ENCODE data around the gene TSHZ2. TPM values are rescaled to one million over a fixed set of nuclear protein-coding genes. Genes with fewer than 3 reads are reported as not detected.

The TSHZ2 gene
- total RNA-seq, 1 donor, result 3.6 TPM

DNA sequence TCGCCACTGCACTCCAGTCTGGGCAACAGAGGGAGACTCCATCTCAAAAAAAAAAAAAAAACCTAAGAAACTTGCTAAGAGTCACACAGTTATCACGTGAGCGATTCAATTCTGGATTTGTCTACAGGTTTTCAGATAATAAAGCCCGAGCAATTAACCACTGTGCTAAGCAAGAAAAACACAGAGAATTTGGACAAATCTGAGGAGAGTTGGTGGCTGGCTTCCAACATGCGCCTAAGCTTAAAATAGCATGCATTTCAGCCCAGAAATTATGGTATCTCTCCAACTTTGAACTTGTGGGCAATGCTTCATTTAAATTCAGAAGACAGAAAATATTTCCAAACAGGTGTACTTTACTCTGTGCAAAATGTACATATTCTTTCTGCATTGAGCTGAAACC is 232.9 kb downstream of the TSHZ2 start:
- TF ChIP-seq, protein P1, sequence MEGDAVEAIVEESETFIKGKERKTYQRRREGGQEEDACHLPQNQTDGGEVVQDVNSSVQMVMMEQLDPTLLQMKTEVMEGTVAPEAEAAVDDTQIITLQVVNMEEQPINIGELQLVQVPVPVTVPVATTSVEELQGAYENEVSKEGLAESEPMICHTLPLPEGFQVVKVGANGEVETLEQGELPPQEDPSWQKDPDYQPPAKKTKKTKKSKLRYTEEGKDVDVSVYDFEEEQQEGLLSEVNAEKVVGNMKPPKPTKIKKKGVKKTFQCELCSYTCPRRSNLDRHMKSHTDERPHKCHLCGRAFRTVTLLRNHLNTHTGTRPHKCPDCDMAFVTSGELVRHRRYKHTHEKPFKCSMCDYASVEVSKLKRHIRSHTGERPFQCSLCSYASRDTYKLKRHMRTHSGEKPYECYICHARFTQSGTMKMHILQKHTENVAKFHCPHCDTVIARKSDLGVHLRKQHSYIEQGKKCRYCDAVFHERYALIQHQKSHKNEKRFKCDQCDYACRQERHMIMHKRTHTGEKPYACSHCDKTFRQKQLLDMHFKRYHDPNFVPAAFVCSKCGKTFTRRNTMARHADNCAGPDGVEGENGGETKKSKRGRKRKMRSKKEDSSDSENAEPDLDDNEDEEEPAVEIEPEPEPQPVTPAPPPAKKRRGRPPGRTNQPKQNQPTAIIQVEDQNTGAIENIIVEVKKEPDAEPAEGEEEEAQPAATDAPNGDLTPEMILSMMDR (IDR thresholded peaks at IDR 0.05; ENCODE audit: extremely low read depth, low read depth, low read length), result no peak
- no peaks in the 10 kb centered on the region for H4K20me1 ChIP-seq (ENCODE audit: insufficient read depth, low read length)
- no peaks in the 10 kb centered on the region for H3K27me3 ChIP-seq (ENCODE audit: insufficient read depth, low read length)
- H3K4me3 ChIP-seq (ENCODE audit: insufficient read depth, low read length), result no peak overlapping the region
- DNase-seq (ENCODE audit: insufficient read length, low spot score, missing footprints), result no peak
- H3K36me3 ChIP-seq (ENCODE audit: insufficient read depth, low read length), result no peaks in the 10 kb centered on the region
- H3K4me2 ChIP-seq (ENCODE audit: insufficient read depth, low read length), result no peak overlapping the region
- H3K79me2 ChIP-seq (ENCODE audit: insufficient read depth, low read length), result no peaks in the 10 kb centered on the region
- H3K27ac ChIP-seq (ENCODE audit: low read depth, low read length), result no peak overlapping the region
- no peak overlapping the region for H2AFZ ChIP-seq (ENCODE audit: low read length)
- no peaks in the 10 kb centered on the region for H3K9me3 ChIP-seq (ENCODE audit: low read depth, low read length)
- H3K4me1 ChIP-seq (ENCODE audit: insufficient read depth, low read length), result no peaks in the 10 kb centered on the region

DNA sequence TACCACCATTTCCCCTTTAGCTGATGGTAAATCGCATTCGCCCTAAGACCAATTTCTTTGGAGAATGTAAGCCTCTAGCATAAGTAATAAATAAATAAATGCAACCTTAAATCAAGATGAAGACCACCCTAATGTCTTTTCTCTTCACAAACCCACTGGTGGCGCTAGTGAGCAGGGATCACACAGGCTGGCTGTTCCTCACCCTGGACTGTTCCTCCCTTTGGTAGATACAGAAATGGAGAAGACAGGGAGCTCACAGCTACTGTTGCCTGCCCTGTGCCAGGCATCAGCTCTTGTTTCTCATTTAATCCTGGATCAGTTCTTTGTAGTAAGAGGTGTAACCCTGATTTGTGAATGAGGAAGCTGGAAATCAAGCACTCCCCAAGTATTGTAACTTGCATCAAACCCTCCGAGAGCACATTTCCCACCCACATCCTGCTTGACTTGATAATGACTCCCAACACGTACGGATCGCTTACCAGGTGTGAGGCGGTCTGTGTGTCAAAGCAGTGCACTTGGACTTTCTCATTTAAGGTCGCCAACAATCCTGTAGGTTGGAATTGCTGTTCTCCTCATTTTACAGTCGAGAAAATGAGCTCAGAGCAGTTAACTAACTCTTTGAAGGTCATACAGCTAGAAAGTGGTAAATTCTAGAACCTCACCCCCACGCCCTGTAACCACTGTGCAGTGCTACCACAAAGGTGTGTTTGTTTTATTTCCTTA is 236.1 kb downstream of the TSHZ2 start:
- Histone ChIP-seq H4K20me1 (ENCODE audit: insufficient read depth, low read length) (no peaks in the 10 kb centered on the region), H3K4me2 (ENCODE audit: insufficient read depth, low read length) (no peak overlapping the region), H3K36me3 (ENCODE audit: insufficient read depth, low read length) (no peaks in the 10 kb centered on the region), H3K4me1 (ENCODE audit: insufficient read depth, low read length) (no peaks in the 10 kb centered on the region), H2AFZ (ENCODE audit: low read length) (no peak overlapping the region), H3K79me2 (ENCODE audit: insufficient read depth, low read length) (no peaks in the 10 kb centered on the region), H3K4me3 (ENCODE audit: insufficient read depth, low read length) (no peak overlapping the region), H3K27me3 (ENCODE audit: insufficient read depth, low read length) (no peaks in the 10 kb centered on the region), H3K27ac (ENCODE audit: low read depth, low read length) (no peak overlapping the region), H3K9me3 (ENCODE audit: low read depth, low read length) (no peaks in the 10 kb centered on the region)
- TF ChIP-seq, protein P1 (IDR thresholded peaks at IDR 0.05; ENCODE audit: extremely low read depth, low read depth, low read length), result no peak
- no peak for DNase-seq (ENCODE audit: insufficient read length, low spot score, missing footprints)

DNA sequence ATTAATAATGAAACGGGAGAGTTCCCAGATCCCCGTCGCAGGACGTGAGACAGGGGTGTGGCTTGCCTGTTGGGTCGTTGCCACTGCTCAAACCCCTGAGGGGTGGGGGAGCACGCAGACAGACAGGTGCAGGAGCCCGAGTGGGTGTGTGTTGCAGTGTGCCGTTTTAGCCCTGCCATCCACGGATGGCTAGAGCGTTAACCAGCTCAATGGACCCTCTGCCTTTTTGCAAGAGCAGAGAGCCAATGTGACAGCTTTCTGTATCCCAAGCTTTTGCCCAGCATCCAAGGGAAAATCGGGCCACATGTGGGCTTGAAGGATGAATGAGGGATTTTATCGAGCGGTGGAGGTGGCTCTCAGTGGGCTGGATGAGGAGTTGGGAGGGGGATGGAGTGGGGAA is 237.9 kb downstream of the TSHZ2 start:
- H3K36me3 ChIP-seq (ENCODE audit: insufficient read depth, low read length), result no peaks in the 10 kb centered on the region
- no peak overlapping the region for H3K4me2 ChIP-seq (ENCODE audit: insufficient read depth, low read length)
- H3K27me3 ChIP-seq (ENCODE audit: insufficient read depth, low read length), result no peaks in the 10 kb centered on the region
- H4K20me1 ChIP-seq (ENCODE audit: insufficient read depth, low read length), result no peaks in the 10 kb centered on the region
- H3K4me1 ChIP-seq (ENCODE audit: insufficient read depth, low read length), result no peaks in the 10 kb centered on the region
- H3K9me3 ChIP-seq (ENCODE audit: low read depth, low read length), result no peaks in the 10 kb centered on the region
- TF ChIP-seq, protein P1 (IDR thresholded peaks at IDR 0.05; ENCODE audit: extremely low read depth, low read depth, low read length), result no peak
- H3K4me3 ChIP-seq (ENCODE audit: insufficient read depth, low read length), result no peak overlapping the region
- no peak overlapping the region for H2AFZ ChIP-seq (ENCODE audit: low read length)
- DNase-seq (ENCODE audit: insufficient read length, low spot score, missing footprints), result no peak
- no peak overlapping the region for H3K27ac ChIP-seq (ENCODE audit: low read depth, low read length)
- no peaks in the 10 kb centered on the region for H3K79me2 ChIP-seq (ENCODE audit: insufficient read depth, low read length)

DNA sequence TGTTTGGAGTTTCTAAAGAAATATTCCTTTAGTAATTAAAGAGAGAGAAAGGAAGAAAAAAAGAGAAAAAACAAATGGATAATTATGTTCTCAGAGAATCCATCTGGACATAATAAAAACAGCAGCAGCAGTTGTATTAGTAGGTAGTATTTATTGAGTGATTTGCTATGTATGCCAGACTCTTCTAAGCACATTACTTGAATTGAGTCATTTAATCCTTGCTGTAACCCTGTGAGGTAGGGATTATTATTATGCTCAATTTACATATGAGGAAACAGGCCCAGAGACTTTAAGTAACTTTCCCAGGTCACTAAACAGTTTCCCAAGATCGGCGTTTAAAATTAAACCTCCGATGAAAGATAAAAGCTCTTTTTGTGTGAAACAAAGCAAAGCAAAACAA is 238.8 kb downstream of the TSHZ2 start:
- DNase-seq (ENCODE audit: insufficient read length, low spot score, missing footprints), result no peak
- H4K20me1 ChIP-seq (ENCODE audit: insufficient read depth, low read length), result no peaks in the 10 kb centered on the region
- no peaks in the 10 kb centered on the region for H3K79me2 ChIP-seq (ENCODE audit: insufficient read depth, low read length)

More for the DNA sequence above, 238.8 kb downstream of the TSHZ2 start:
- TF ChIP-seq, protein P1 (IDR thresholded peaks at IDR 0.05; ENCODE audit: extremely low read depth, low read depth, low read length), result no peak
- Histone ChIP-seq H3K27ac (ENCODE audit: low read depth, low read length) (no peak overlapping the region), H2AFZ (ENCODE audit: low read length) (no peak overlapping the region), H3K4me1 (ENCODE audit: insufficient read depth, low read length) (no peaks in the 10 kb centered on the region), H3K27me3 (ENCODE audit: insufficient read depth, low read length) (no peaks in the 10 kb centered on the region), H3K36me3 (ENCODE audit: insufficient read depth, low read length) (no peaks in the 10 kb centered on the region), H3K9me3 (ENCODE audit: low read depth, low read length) (no peaks in the 10 kb centered on the region), H3K4me2 (ENCODE audit: insufficient read depth, low read length) (no peak overlapping the region), H3K4me3 (ENCODE audit: insufficient read depth, low read length) (no peak overlapping the region)
